Measurements from ENCODE around the gene TREX2. TPM values are rescaled to one million over a fixed set of nuclear protein-coding genes. Genes with fewer than 3 reads are reported as not detected.

TREX2 gene, protein sequence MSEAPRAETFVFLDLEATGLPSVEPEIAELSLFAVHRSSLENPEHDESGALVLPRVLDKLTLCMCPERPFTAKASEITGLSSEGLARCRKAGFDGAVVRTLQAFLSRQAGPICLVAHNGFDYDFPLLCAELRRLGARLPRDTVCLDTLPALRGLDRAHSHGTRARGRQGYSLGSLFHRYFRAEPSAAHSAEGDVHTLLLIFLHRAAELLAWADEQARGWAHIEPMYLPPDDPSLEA
- total RNA-seq: 1.2 TPM

DNA sequence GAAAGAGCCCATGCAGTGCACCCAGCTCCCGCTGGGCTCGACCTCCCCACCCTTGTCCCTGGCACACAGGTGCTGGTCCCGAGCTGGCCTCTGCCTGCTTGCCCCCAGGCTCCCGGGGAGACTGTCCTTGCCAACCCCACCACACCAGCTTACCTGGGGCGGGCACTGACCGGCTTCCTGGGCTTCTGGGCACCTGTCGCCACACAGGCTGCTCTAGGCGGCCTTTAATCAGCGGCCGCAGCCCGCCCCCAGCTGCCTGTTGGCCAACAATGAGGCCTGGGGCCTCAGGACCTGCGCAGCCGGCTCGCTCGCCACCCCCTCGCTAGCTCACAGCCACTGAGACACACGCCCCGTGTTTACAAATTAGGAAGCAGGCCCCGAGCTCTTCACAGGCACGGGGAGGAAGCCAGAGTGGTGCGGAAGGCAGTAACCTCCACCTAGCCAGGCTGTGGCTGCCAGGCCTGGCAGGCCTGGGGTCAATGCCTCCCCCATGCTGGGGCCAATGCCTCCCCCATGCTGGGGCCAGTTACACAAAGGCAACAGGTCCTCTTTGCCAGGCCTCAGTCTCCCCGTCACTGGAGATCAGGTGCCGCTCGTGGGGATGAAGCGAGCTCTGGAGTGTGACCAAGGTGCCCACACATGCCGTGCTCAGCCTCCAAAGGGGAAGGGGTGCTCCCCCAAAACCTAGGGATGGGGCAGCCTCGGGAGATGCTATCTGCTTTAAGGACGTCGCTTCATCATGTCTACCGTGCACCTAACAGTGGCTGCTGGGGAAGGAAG lies at the start of gene TREX2:
Gene TREX2 (minus strand): TSS at position 201 of the 780 bp plus-strand sequence. CDS start 626 bp downstream, outside the sequence.
- H3K4me3 ChIP-seq (ENCODE audit: low read length): no peak within 1 kb of the TSS
- no peaks in the 10 kb centered on the region for H3K27me3 ChIP-seq (ENCODE audit: insufficient read depth, low read length)
- H3K4me1 ChIP-seq (ENCODE audit: insufficient read depth, low read length): no peaks in the 10 kb centered on the region
- H3K9me3 ChIP-seq (ENCODE audit: low read depth, low read length): no peaks in the 10 kb centered on the region

DNA sequence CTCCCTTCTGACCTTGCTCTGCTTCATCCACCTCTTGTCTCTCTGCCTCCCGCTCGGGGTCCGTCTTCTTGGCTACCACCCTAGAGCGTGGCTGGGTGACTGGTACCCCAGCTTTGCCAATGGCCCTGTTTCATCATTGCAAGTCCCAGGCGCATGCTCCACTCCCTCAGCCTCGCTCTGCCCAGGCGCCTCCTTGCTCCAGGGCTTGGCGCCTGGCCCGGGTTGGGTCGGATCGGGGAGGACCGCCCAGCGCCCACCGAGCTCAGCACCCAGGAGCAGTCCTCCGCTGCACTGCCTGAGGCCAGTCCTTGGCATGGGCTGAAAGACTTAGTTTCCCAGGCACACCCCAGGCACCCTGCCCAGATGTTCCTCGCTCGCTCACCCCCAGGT lies 49.5 kb upstream of the TREX2 start:
- no peaks in the 10 kb centered on the region for H3K4me1 ChIP-seq (ENCODE audit: insufficient read depth, low read length)
- H3K27me3 ChIP-seq (ENCODE audit: insufficient read depth, low read length): no peaks in the 10 kb centered on the region
- no peaks in the 10 kb centered on the region for H3K9me3 ChIP-seq (ENCODE audit: low read depth, low read length)
- H3K4me3 ChIP-seq (ENCODE audit: low read length): no peak overlapping the region

DNA sequence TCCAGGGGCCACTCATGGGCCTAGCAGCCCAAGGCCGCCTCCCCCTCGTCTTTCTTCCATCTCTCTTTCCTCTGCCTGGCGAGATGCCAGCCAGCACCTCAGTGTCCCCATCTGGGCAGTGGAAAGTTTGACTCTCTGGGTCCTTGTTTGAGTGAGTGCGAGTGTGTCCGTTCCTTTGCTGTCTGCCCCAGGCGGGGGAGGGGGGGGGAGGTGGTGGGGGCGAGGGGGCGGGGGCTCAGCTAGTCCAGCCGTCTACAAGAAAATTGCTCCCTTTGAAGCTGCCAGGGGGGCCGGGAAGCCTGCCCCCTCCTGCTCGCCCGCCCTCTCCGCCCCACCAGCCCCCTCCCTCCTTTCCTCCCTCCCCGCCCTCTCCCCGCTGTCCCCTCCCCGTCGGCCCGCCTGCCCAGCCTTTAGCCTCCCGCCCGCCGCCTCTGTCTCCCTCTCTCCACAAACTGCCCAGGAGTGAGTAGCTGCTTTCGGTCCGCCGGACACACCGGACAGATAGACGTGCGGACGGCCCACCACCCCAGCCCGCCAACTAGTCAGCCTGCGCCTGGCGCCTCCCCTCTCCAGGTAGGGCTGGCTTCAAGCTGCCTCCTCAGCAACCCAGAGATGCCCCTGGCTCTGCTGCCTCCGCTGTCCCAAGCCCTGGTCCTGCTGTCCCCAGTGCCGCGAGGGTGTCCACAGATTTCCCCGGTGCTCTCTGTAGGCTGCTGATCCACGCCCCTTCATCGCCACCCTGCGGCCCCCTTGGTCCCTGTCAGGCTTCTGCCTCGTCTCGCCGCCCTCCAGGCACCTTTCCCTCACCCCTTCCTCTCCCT lies 48.9 kb upstream of the TREX2 start, which contains the start of gene BGN:
Gene BGN (plus strand): TSS at position 440 of the 821 bp plus-strand sequence. CDS start 9,652 bp downstream, outside the sequence.
- no peaks in the 10 kb centered on the region for H3K9me3 ChIP-seq (ENCODE audit: low read depth, low read length)
- H3K4me1 ChIP-seq (ENCODE audit: insufficient read depth, low read length): no peaks in the 10 kb centered on the region
- H3K27me3 ChIP-seq (ENCODE audit: insufficient read depth, low read length): no peaks in the 10 kb centered on the region
- no peak within 1 kb of the TSS for H3K4me3 ChIP-seq (ENCODE audit: low read length)

GRCh38 chrX:153494061-153494460 lies 48.2 kb upstream of the TREX2 start:
- Histone ChIP-seq H3K27me3 (ENCODE audit: insufficient read depth, low read length) (no peaks in the 10 kb centered on the region), H3K9me3 (ENCODE audit: low read depth, low read length) (no peaks in the 10 kb centered on the region), H3K4me3 (ENCODE audit: low read length) (no peak overlapping the region), H3K4me1 (ENCODE audit: insufficient read depth, low read length) (no peaks in the 10 kb centered on the region)

- Histone ChIP-seq H3K27me3 (ENCODE audit: insufficient read depth, low read length) (no peaks in the 10 kb centered on the region), H3K4me1 (ENCODE audit: insufficient read depth, low read length) (no peaks in the 10 kb centered on the region), H3K9me3 (ENCODE audit: low read depth, low read length) (no peaks in the 10 kb centered on the region), H3K4me3 (ENCODE audit: low read length) (no peak overlapping the region)
These were observed 47.2 kb upstream of the TREX2 start for GRCh38 chrX:153493085-153493484.

DNA sequence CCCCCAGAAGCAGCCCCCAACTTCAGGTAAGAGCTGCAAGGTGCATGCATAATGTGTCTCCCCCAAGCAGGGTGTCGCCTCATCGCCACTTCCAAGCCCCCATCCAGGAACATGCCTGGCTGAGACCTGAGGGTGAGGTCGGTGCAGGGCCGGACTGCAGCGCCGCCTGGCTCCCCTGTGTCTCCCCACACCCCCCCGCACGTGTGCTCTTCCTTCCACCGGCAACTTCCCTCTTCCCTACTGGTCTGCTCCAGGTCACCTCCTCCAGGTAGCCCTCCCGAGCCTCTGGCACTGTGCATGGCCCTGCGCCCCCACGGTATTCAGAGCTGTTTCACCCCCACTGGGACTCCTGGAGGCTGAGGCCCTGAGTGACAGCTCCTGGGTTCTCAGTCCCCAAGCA lies 46.7 kb upstream of the TREX2 start:
- Histone ChIP-seq H3K9me3 (ENCODE audit: low read depth, low read length) (no peaks in the 10 kb centered on the region), H3K4me3 (ENCODE audit: low read length) (no peak overlapping the region), H3K27me3 (ENCODE audit: insufficient read depth, low read length) (no peaks in the 10 kb centered on the region), H3K4me1 (ENCODE audit: insufficient read depth, low read length) (no peaks in the 10 kb centered on the region)

DNA sequence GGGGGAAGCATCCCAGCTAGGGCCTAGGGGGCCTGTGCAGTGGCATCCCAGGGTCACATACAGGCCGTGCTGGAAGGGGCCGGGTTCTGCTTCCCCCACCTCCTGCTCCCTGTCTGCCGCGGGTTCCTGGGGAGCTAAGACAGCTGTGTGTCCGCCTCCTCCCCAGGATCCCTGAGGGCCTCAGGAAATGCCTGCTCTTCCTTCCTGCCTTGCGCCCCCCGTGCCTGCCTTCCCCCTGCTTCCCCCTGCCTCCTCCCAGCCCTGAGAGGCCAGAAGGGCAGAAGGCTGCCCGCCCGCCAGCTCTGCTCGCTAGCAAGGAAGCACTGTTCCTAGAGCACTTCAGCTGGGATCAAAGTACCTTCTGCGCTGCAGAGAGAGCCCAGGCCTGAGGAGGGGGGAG lies 46.1 kb upstream of the TREX2 start:
- H3K4me1 ChIP-seq (ENCODE audit: insufficient read depth, low read length): no peaks in the 10 kb centered on the region
- no peak overlapping the region for H3K4me3 ChIP-seq (ENCODE audit: low read length)
- no peaks in the 10 kb centered on the region for H3K27me3 ChIP-seq (ENCODE audit: insufficient read depth, low read length)
- no peaks in the 10 kb centered on the region for H3K9me3 ChIP-seq (ENCODE audit: low read depth, low read length)

GRCh38 chrX:153491351-153491914 lies 45.6 kb upstream of the TREX2 start:
- Histone ChIP-seq H3K4me3 (ENCODE audit: low read length) (no peak overlapping the region), H3K27me3 (ENCODE audit: insufficient read depth, low read length) (no peaks in the 10 kb centered on the region), H3K9me3 (ENCODE audit: low read depth, low read length) (no peaks in the 10 kb centered on the region), H3K4me1 (ENCODE audit: insufficient read depth, low read length) (no peaks in the 10 kb centered on the region)

- Histone ChIP-seq H3K4me1 (ENCODE audit: insufficient read depth, low read length) (no peaks in the 10 kb centered on the region), H3K4me3 (ENCODE audit: low read length) (no peak overlapping the region), H3K27me3 (ENCODE audit: insufficient read depth, low read length) (no peaks in the 10 kb centered on the region), H3K9me3 (ENCODE audit: low read depth, low read length) (no peaks in the 10 kb centered on the region)
These were observed 44.5 kb upstream of the TREX2 start for GRCh38 chrX:153490217-153490930.

GRCh38 chrX:153488231-153488914 lies 42.5 kb upstream of the TREX2 start:
- H3K4me3 ChIP-seq (ENCODE audit: low read length): no peak overlapping the region
- no peaks in the 10 kb centered on the region for H3K9me3 ChIP-seq (ENCODE audit: low read depth, low read length)
- H3K27me3 ChIP-seq (ENCODE audit: insufficient read depth, low read length): no peaks in the 10 kb centered on the region
- H3K4me1 ChIP-seq (ENCODE audit: insufficient read depth, low read length): no peaks in the 10 kb centered on the region

DNA sequence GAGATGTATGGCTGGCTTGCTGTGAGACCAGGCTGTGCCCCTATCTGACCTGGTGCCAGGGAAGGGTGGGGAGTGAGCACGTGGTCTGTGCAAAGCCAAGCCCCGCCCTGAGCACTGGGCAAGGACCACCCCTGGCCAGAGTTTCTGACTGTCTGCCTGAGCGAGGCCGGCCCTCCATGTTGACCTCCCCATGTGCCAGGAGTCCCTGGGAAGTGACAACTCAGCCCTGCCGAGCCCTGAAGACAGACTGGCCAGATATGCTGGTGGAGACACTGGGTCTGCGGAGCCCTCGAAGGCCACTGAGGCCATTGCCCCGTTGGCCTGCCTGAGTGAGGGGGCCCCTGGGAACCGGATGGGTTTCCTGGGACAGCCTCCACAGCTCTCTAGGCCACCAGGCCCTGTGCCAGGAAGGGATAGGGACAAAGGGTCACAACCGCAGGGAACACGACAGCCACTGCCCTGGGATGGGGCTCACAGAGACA lies 41.8 kb upstream of the TREX2 start:
- Histone ChIP-seq H3K27me3 (ENCODE audit: insufficient read depth, low read length) (no peaks in the 10 kb centered on the region), H3K4me1 (ENCODE audit: insufficient read depth, low read length) (no peaks in the 10 kb centered on the region), H3K9me3 (ENCODE audit: low read depth, low read length) (no peaks in the 10 kb centered on the region), H3K4me3 (ENCODE audit: low read length) (no peak overlapping the region)

DNA sequence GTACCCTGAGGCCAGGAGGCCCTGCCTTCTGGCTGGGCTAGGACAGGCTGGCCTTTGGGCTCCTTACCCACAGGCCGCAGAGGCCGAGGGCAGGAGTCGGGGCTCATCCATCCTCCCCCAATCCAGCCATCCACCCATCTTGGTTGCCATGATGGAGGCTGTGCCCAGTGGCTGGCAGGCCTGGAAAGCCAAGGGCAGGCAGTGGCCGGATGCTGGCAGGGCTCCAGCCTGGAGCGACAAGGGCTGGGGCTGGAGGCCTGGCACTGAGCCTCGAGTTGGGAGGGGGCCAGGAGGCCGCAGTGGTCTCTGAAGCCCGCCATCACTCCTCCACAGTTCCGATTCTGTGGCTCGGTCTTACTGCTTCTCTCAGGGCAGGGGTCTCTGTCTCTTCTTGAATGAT lies 40.3 kb upstream of the TREX2 start:
- H3K27me3 ChIP-seq (ENCODE audit: insufficient read depth, low read length): no peaks in the 10 kb centered on the region
- H3K4me3 ChIP-seq (ENCODE audit: low read length): no peak overlapping the region
- no peaks in the 10 kb centered on the region for H3K9me3 ChIP-seq (ENCODE audit: low read depth, low read length)
- no peaks in the 10 kb centered on the region for H3K4me1 ChIP-seq (ENCODE audit: insufficient read depth, low read length)

DNA sequence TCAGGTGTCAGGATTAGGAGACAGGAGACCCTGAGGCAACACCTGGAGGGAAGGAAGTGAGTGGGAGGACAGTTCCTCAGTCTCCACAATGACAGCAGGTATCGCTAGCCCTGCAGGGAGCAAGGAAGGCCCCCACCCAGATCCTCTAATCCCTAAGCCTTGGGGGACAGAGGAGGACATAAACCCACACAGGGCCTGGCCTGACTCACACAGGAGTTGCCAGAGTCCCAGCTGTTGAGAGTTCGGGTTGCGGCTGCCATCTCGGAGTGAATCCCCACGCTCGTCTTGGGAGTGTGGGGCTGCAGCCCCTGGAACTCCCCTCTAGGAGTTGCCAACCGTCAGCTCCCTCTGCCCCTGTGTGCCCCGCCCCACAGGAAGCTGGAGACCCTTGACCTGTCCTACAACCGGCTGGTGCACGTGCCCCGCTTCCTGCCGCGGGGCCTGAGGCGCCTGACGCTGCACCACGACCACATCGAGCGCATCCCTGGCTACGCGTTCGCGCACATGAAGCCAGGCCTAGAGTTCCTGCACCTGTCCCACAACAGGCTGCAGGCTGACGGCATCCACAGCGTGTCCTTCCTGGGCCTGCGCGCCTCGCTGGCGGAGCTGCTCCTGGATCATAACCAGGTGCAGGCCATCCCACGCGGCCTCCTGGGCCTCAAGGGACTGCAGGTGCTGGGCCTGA lies 39.7 kb upstream of the TREX2 start:
- no peaks in the 10 kb centered on the region for H3K4me1 ChIP-seq (ENCODE audit: insufficient read depth, low read length)
- no peaks in the 10 kb centered on the region for H3K9me3 ChIP-seq (ENCODE audit: low read depth, low read length)
- no peak overlapping the region for H3K4me3 ChIP-seq (ENCODE audit: low read length)
- H3K27me3 ChIP-seq (ENCODE audit: insufficient read depth, low read length): no peaks in the 10 kb centered on the region

Measured in mononuclear cell (primary cell).